HPDE6-E6E7 (cell line): Measurements from ENCODE around the gene SCGN.

Experiments used
- DNase-seq: peaks from one replicate; pipeline ENCODE4 v3.0.0; 2011; ENCODE audit warnings: missing footprints; ENCODE audit errors: extremely low spot score

The SCGN gene, protein sequence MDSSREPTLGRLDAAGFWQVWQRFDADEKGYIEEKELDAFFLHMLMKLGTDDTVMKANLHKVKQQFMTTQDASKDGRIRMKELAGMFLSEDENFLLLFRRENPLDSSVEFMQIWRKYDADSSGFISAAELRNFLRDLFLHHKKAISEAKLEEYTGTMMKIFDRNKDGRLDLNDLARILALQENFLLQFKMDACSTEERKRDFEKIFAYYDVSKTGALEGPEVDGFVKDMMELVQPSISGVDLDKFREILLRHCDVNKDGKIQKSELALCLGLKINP

GRCh38 chr6:25652007-25652515, at the start of gene SCGN:
SCGN (plus strand) TSS chr6:25652215; CDS start chr6:25652404, 189 bp downstream.
- DNase-seq: peak; percentile 56

DNA sequence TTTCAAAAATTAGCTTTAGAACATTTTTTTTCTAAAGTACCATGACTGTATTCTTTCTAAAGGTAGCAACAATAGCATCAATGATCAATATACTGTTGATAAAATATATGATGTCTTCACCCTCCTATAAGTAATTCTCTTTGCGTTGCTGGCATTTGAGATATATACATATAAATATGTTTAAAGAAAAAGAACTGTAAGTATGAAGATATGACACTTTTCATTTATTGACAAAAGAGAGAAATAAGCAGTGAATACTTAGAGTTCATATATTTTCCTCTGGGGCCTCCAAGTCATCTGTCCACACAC, 49.4 kb upstream of the SCGN start:
- DNase-seq: no peak

GRCh38 chr6:25603251-25603650, 48.8 kb upstream of the SCGN start:
- no peak for DNase-seq

GRCh38 chr6:25606151-25606550, 45.9 kb upstream of the SCGN start:
- DNase-seq: no peak

- no peak for DNase-seq
Measured at GRCh38 chr6:25608558-25609174, 43.3 kb upstream of the SCGN start.

DNA sequence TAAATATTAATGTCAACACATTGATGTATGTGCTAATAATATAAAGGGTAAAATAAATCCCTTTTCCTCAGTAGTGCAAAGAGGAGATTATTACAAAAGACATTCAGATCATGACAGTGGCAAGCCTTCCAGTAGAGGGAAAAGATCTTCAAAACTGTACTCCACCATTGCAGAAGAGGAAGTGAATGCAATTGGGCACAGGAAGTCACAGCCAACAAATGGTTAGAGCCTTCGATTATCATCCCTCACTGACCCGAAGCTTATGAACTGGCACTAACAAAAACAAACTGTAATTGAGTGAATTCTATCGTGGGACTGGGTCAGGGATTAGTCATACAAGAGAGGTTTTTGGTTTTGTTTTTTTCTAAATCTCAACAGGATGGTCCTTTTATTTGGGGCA, 39.3 kb upstream of the SCGN start:
- no peak for DNase-seq

GRCh38 chr6:25613415-25613814, 38.6 kb upstream of the SCGN start:
- DNase-seq: no peak

GRCh38 chr6:25614052-25614451, 38.0 kb upstream of the SCGN start:
- DNase-seq: no peak

- no peak for DNase-seq
Measured at GRCh38 chr6:25615471-25615870, 36.5 kb upstream of the SCGN start.

DNA sequence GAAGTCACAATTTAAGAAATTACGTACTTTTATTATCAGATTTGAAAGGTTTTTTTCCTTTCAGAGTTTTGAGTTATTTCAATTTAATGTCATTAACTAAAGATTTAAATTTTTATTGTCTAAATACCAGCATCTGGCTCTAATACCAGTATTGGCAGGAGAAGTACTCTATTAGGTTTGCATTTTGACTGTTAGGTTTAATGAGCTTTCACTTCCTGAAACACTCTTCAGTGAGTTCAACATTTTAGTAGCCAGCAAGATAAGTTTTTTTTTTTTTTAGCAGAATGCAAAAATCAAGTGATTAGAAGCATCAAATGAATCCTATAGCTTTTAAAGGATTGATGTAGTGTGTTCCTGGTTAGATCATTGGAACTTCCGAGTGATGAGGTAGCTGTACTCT, 34.0 kb upstream of the SCGN start:
- DNase-seq: no peak

- DNase-seq: no peak
Measured at GRCh38 chr6:25619217-25619616, 32.8 kb upstream of the SCGN start.

DNA sequence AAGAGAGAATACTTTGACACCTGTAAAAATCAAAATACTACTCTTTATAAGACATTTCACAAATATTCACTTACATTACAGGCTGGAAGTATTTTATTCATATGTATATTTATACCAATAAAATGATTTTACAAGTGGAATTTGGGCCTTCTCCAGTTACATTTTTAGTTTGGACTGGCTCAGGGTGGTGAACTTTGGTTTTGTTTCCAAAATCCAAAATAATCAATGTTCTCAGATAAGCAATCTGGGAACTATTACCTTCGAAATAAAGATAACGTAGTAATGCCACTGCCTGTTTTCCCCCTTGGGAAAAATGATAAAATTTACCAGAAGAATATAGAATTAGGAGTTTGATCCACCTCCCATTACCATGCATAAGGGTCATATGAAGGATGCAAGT, 31.6 kb upstream of the SCGN start:
- DNase-seq: no peak

GRCh38 chr6:25623065-25623464, 28.9 kb upstream of the SCGN start:
- DNase-seq: no peak

DNA sequence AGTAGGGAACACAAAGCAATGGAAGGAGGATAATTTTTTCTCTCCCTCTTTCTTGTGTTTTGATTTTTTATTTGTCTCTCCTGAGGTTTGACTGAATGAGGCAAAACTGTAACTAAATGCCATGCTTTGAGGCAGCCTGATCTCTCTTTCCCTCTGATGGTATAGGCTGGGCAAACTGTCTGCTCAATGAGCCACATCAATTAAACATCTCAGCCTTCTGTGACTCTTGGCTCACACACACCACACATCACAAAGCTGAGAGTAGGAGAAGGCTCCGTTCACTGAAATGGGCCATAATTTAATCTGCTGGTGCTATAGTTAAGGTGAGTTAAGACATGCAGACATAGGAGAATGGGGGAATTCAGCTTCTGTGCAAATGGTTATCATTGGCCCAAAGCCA, 28.1 kb upstream of the SCGN start:
- DNase-seq: no peak

DNA sequence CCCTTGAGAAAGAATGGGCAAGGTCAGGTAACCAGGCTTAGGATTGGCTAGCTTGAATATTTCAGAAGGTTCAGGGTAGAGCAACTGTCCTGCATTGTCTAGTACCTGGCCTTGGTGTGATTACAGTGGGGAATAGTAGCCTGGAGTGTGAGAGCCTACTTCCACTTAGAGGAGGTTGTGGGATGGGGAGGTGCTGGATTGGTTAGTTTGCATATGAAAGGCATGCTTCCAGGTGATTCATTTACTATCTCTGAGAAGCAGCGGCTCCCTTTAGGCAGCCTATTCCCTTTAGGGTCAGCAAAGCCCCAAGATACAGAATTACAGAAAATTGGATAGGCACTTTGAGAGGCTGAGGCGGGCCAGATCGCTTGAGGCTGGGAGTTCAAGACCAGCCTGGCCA, 25.0 kb upstream of the SCGN start:
- no peak for DNase-seq

- no peak for DNase-seq
Measured at GRCh38 chr6:25628471-25629197, 23.4 kb upstream of the SCGN start.

DNA sequence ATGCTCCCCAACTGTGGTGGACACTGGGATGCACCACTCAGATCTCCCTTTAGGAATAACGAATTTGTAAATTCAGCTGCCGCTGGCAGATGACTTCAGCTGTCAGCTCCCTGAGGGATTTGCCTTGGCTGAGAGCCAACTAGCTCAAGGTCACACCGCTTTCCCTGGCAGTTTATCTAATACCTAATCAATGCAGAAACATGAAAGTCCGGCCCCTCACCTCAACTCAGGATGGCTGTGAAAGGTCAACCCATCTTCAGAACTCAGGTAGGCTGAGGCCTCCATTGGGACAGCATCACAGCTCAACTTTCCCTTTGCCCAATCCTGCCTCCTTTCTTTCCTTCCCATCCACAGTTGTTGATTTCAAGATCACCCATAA, 22.8 kb upstream of the SCGN start:
- no peak for DNase-seq

DNA sequence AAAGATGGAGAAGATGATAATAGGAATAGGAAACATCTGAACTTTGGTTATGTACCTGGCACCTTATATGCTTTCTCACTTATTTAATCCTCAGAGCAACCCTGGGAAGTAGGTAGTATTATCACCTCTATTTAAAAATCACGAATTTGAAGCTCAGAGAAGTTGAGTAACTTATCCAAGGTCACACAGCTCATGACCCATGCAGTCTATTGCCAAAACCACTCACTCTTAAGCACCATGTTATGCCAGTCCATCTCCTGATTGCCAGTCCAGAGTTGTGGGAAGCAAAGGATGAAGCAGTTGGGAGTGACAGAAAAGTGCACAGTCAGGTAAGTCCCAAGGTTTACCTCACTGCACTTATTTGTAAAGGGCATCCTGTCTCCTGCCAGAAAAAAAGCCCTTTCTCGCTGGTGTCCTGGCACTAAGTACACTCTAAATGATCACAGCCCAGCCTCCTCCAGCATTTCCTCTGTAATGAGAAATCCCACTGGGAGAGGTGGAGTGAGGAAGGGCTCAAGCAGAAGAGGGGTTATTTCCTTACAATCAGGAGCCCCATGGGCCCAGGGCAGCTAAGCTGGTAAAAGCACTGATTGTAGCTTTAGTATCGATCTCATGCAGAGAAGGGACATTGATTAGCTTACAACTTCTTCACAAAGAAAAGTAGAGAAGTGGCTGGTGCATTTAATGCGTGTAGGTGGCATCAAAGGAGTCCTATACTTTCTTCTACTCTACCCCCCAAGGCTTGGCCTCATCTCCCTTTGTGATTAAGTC, 21.3 kb upstream of the SCGN start:
- DNase-seq: no peak

GRCh38 chr6:25635886-25636317, 16.1 kb upstream of the SCGN start:
- DNase-seq: no peak

DNA sequence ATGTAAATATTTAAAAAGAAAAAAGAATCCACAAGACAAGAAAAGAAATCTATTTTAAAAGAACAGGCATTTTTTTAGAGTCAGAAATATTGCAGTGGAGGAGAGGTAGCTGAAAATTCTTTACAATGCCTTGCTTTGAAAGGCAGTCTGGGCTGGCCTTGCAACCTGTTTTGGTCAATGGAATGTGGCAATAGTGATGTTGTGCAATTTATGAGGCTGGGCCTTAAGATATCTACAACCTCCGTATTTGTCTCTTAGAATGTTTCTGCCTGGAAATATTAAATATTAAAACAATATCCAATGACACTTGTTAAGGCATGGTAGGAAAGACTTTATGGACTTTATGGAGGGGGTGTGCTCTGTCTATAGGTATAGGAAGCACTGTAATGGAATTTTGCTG, 14.8 kb upstream of the SCGN start:
- no peak for DNase-seq

DNA sequence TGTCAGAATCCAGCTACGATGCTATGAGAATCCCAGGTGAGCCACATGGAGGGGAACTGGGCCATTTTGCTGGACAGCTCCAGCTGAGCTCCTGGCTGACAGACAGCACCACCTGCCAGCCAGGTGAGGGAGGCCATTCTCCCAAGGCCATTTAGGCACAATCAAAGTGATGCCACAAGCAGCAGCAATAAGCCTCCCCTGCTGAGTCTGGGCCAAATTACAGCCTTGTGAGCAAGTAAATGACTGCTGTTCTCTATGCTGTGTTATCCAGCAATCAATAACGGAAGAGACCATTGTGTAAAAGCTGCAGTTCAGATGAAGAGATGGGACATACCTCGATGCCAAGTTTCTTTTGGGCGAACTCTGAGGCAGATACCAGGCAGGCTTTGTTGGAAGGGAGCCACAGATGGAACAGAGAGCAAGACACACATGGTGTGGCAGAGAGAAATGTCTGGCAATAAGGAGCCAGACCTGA, 14.0 kb upstream of the SCGN start:
- DNase-seq: peak; percentile 27

GRCh38 chr6:25639653-25640052, 12.4 kb upstream of the SCGN start:
- no peak for DNase-seq
